ENCODE measurements around the gene CNOT8. TPM values are rescaled to one million over a fixed set of nuclear protein-coding genes. Genes with fewer than 3 reads are reported as not detected.
A peak's percentile ranks its signal among the peaks of the same experiment; 100 is the strongest.

CNOT8 gene
- total RNA-seq, 1 experiment from 2014 or later, result 45.6 TPM

DNA sequence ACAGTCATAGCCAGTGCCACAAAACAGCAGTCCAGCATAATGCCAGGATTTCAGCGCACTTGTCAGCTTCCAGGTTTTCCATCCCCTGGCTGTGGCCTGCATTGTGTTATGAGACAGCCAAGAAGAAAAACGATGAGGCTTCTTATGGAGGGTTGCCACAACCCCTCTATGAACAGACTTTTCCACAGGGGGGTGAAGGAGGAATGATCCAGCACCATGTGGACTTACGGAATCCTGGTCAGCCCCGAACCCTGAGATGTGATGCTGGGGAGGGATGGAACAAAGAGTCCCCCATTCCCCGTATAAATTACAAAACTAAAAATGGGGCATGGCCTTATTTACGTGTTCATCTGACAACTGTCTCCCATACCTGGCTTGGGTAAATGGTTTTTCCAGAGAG, 40.6 kb upstream of the CNOT8 start:
- Histone ChIP-seq H3K4me1 (ENCODE audit: insufficient read depth, low read length) (no peaks in the 10 kb centered on the region), H3K18ac (ENCODE audit: insufficient read length, low read depth, low read length) (no peak overlapping the region), H4K8ac (replicated peaks; ENCODE audit: insufficient read length, low read depth, low read length) (no peak overlapping the region), H2BK5ac (ENCODE audit: insufficient read length, low read length) (no peak overlapping the region), H3K14ac (ENCODE audit: insufficient read depth, low read length) (no peak overlapping the region), H3K4me2 (ENCODE audit: insufficient read depth, insufficient read length, low read length) (no peak overlapping the region), H3K9ac (ENCODE audit: extremely low read depth, insufficient read length, low read length) (no peak overlapping the region), H4K5ac (ENCODE audit: insufficient read length, low read depth, low read length) (no peak overlapping the region), H3K79me1 (ENCODE audit: insufficient read depth, low read depth, low read length, poor library complexity, severe bottlenecking) (no peaks in the 10 kb centered on the region), H3K23ac (ENCODE audit: insufficient read length, low read depth, low read length) (no peak overlapping the region), H2AK5ac (ENCODE audit: insufficient read length, low read length) (no peak overlapping the region), H2BK20ac (ENCODE audit: low read depth, low read length, poor library complexity, severe bottlenecking) (no peak overlapping the region), H3K9me3 (ENCODE audit: control insufficient read depth, low read depth, low read length) (no peaks in the 10 kb centered on the region), H4K91ac (ENCODE audit: insufficient read length, low read depth, low read length) (no peak overlapping the region), H2BK120ac (ENCODE audit: low read depth, low read length, poor library complexity, severe bottlenecking) (no peak overlapping the region), H3K27me3 (ENCODE audit: insufficient read depth, low read length) (no peaks in the 10 kb centered on the region), H3K23me2 (ENCODE audit: insufficient read length, low read depth, low read length, poor library complexity, severe bottlenecking) (no peaks in the 10 kb centered on the region), H2BK12ac (ENCODE audit: insufficient read length, low read depth, low read length) (no peak overlapping the region), H4K20me1 (ENCODE audit: control insufficient read depth, insufficient read depth, insufficient read length) (no peaks in the 10 kb centered on the region), H2BK15ac (ENCODE audit: low read depth, low read length) (no peak overlapping the region), H3K4ac (ENCODE audit: low read depth, low read length) (no peak overlapping the region), H3K27ac (ENCODE audit: insufficient read length, low read depth, low read length) (no peak overlapping the region), H3T11ph (ENCODE audit: low read length) (no peak overlapping the region), H3K79me2 (ENCODE audit: insufficient read depth, low read length) (no peaks in the 10 kb centered on the region), H3K56ac (ENCODE audit: insufficient read length, low read depth, low read length) (no peak overlapping the region), H2AFZ (ENCODE audit: low read length) (no peak overlapping the region)
- H3K36me3 Mint-ChIP-seq (ENCODE audit: insufficient read depth in 1 of 3, low read depth in 3 of 3), result peaks cover 45 to 82% (median 78%) of the 10 kb centered on the region in 3 experiments
- WGBS (ENCODE audit: extremely low coverage, insufficient read length, low lambda C conversion rate), result no CpG with 5 or more reads among the region's 6 CpGs
- peak overlapping the region in 2 of 3 experiments; percentile 37 to 67; a peak in 3 of 7 replicates for H3K27ac Mint-ChIP-seq
- peaks cover 6 to 28% of the 10 kb centered on the region in 2 experiments for H3K4me1 Mint-ChIP-seq
- DNase-seq, result no peak
- no peak for TF ChIP-seq CTCF (conservative IDR thresholded peaks at IDR 0.05)
- H3K9me3 Mint-ChIP-seq, result no peaks in the 10 kb centered on the region; a peak in 1 of 5 replicates
- no peak overlapping the region for H3K4me3 Mint-ChIP-seq
- H3K27me3 Mint-ChIP-seq (ENCODE audit: low read depth), result peaks cover 2% of the 10 kb centered on the region; the same call in 1 of the 2 replicates
